WERI-Rb-1 (cell line): ENCODE data around the gene GPC3.

Experiments used
- DNase-seq: peaks from one replicate; pipeline ENCODE4 v3.0.0-alpha.2; 2020
- H3K27ac ChIP-seq: fragments of 250-450 bp; sonication (Bioruptor Pico); 2 replicates; pipeline ENCODE4 v1.5.1; 2020; ENCODE audit warnings: mild to moderate bottlenecking, moderate library complexity
- H3K27me3 ChIP-seq: fragments of 250-450 bp; sonication (Bioruptor Pico); 2 replicates; pipeline ENCODE4 v1.5.1; 2021; ENCODE audit warnings: mild to moderate bottlenecking, low read depth, moderate library complexity; ENCODE audit not compliant: insufficient read depth, severe bottlenecking
- H3K36me3 ChIP-seq: fragments of 250-450 bp; sonication (Bioruptor Pico); 2 replicates; pipeline ENCODE4 v1.5.1; 2020; ENCODE audit warnings: mild to moderate bottlenecking, moderate library complexity
- H3K4me3 ChIP-seq: 2 replicates; pipeline ENCODE4 v1.5.1; 2011; ENCODE audit warnings: low read depth, mild to moderate bottlenecking, control low read depth, low read length
- H3K9me3 ChIP-seq: fragments of 250-450 bp; sonication (Bioruptor Pico); 2 replicates; pipeline ENCODE4 v1.5.1; 2021; ENCODE audit warnings: mild to moderate bottlenecking, moderate library complexity; ENCODE audit not compliant: severe bottlenecking
- TF ChIP-seq, protein P1 (sequence below): IDR thresholded peaks from 2 replicates; pipeline ENCODE4 v1.5.1; 2011; ENCODE audit warnings: low read depth, mild to moderate bottlenecking, control low read depth, inconsistent platforms, low read length

GPC3 gene

DNA sequence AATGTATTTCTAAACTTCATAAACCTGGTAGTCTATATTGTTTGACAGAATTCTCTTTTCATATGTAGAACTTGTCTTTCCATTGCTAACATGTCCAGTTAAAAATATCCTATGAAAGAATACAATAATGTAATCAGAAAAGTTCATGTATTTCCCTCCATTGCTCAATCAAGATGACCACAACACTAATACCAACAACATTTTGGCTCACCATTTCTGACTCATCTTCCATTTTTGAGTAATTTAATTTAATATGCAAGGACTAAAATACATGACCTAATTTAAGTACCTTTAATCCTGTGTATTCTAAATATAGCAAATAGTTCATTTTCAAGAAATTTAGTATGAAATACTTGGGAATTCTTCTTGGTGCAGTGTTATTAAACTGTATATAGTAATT lies 330.6 kb downstream of the GPC3 start:
- TF ChIP-seq, protein P1, sequence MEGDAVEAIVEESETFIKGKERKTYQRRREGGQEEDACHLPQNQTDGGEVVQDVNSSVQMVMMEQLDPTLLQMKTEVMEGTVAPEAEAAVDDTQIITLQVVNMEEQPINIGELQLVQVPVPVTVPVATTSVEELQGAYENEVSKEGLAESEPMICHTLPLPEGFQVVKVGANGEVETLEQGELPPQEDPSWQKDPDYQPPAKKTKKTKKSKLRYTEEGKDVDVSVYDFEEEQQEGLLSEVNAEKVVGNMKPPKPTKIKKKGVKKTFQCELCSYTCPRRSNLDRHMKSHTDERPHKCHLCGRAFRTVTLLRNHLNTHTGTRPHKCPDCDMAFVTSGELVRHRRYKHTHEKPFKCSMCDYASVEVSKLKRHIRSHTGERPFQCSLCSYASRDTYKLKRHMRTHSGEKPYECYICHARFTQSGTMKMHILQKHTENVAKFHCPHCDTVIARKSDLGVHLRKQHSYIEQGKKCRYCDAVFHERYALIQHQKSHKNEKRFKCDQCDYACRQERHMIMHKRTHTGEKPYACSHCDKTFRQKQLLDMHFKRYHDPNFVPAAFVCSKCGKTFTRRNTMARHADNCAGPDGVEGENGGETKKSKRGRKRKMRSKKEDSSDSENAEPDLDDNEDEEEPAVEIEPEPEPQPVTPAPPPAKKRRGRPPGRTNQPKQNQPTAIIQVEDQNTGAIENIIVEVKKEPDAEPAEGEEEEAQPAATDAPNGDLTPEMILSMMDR: no peak
- Histone ChIP-seq H3K4me3 (no peak overlapping the region), H3K9me3 (no peaks in the 10 kb centered on the region), H3K27ac (no peak overlapping the region), H3K27me3 (peaks cover 20% of the 10 kb centered on the region), H3K36me3 (no peaks in the 10 kb centered on the region)
- no peak for DNase-seq

GRCh38 chrX:133653358-133653757 lies 332.0 kb downstream of the GPC3 start:
- TF ChIP-seq, protein P1: no peak
- Histone ChIP-seq H3K4me3 (no peak overlapping the region), H3K27me3 (peaks cover 19% of the 10 kb centered on the region), H3K9me3 (no peaks in the 10 kb centered on the region), H3K27ac (no peak overlapping the region), H3K36me3 (no peaks in the 10 kb centered on the region)
- DNase-seq: no peak

DNA sequence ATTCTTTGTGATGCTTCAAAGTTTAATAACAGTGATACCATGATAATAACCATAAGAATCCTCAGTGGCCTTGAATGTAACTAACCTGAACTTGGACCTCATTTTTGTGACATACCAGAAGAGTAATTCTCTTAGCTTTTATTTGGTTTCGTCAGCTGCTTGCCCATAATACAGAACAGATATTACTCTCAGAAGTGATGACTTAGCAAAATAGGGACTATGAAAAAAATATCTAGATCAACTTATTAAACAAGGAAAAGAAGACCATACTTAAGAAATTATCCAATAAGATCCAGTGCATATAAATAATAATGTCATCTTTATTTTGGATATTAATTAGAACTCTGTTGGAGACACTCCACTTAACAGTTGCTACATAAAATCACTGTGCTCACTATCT lies 333.2 kb downstream of the GPC3 start:
- TF ChIP-seq, protein P1: no peak
- no peaks in the 10 kb centered on the region for H3K9me3 ChIP-seq
- DNase-seq: no peak
- no peak overlapping the region for H3K4me3 ChIP-seq
- H3K27ac ChIP-seq: no peak overlapping the region
- H3K36me3 ChIP-seq: no peaks in the 10 kb centered on the region
- peaks cover 25% of the 10 kb centered on the region for H3K27me3 ChIP-seq

GRCh38 chrX:133650239-133650638 lies 335.2 kb downstream of the GPC3 start:
- Histone ChIP-seq H3K27ac (no peak overlapping the region), H3K9me3 (no peaks in the 10 kb centered on the region)
- TF ChIP-seq, protein P1: no peak

GRCh38 chrX:133649651-133650050 lies 335.7 kb downstream of the GPC3 start:
- H3K27ac ChIP-seq: no peak overlapping the region
- TF ChIP-seq, protein P1: no peak
- no peaks in the 10 kb centered on the region for H3K36me3 ChIP-seq
- no peak for DNase-seq
- peaks cover 30% of the 10 kb centered on the region for H3K27me3 ChIP-seq
- no peaks in the 10 kb centered on the region for H3K9me3 ChIP-seq
- H3K4me3 ChIP-seq: no peak overlapping the region

More at GRCh38 chrX:133650239-133650638, 335.2 kb downstream of the GPC3 start:
- H3K4me3 ChIP-seq: no peak overlapping the region
- no peaks in the 10 kb centered on the region for H3K36me3 ChIP-seq
- H3K27me3 ChIP-seq: peaks cover 28% of the 10 kb centered on the region
- no peak for DNase-seq

DNA sequence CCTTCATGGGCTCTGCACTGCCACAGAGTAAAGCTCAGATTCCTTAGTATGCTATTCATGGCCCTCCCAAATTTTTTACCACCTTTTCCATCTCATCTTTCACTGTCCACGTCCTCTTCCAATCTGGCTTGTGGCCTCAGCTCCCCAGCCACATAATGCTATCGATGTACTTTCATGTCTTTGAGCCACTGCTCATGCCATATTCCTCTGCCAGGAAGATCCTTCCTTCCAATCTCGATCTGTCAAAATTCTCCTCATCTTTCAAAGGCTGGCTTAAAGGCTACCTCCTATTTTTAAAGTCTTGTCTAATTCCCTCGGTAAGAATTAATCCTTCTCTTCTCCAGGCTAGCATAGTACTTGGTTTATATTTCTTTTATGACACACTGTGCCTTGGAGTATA lies 336.8 kb downstream of the GPC3 start:
- Histone ChIP-seq H3K27me3 (peaks cover 31% of the 10 kb centered on the region), H3K36me3 (no peaks in the 10 kb centered on the region), H3K4me3 (no peak overlapping the region), H3K9me3 (no peaks in the 10 kb centered on the region), H3K27ac (no peak overlapping the region)
- TF ChIP-seq, protein P1: no peak
- no peak for DNase-seq
